Endothelial cell (in vitro differentiated cells): Measurements from ENCODE around the gene BATF. TPM values are rescaled to one million over a fixed set of nuclear protein-coding genes. Genes with fewer than 3 reads are reported as not detected.

Source experiments
- DNase-seq: peaks from one replicate; pipeline ENCODE4 v3.0.0; 2021; ENCODE audit warnings: low spot score
- H3K27ac Mint-ChIP-seq: one replicate; pipeline ENCODE4 v1.8.0; 2021; ENCODE audit warnings: mixed read lengths, inconsistent platforms; ENCODE audit not compliant: unreplicated experiment
- H3K27me3 Mint-ChIP-seq: one replicate; pipeline ENCODE4 v1.8.0; 2021; ENCODE audit warnings: mild to moderate bottlenecking, moderate library complexity, mixed read lengths, inconsistent platforms; ENCODE audit not compliant: unreplicated experiment
- H3K36me3 Mint-ChIP-seq: one replicate; pipeline ENCODE4 v1.8.0; 2021; ENCODE audit warnings: mild to moderate bottlenecking, low read depth, mixed read lengths, inconsistent platforms; ENCODE audit not compliant: unreplicated experiment
- H3K4me1 Mint-ChIP-seq: one replicate; pipeline ENCODE4 v1.8.0; 2021; ENCODE audit warnings: mild to moderate bottlenecking, mixed read lengths, inconsistent platforms; ENCODE audit not compliant: unreplicated experiment
- H3K4me3 Mint-ChIP-seq: one replicate; pipeline ENCODE4 v1.8.0; 2021; ENCODE audit warnings: mild to moderate bottlenecking, mixed read lengths, inconsistent platforms; ENCODE audit not compliant: unreplicated experiment
- H3K9me3 Mint-ChIP-seq: one replicate; pipeline ENCODE4 v1.8.0; 2021; ENCODE audit warnings: mixed read lengths, inconsistent platforms; ENCODE audit not compliant: unreplicated experiment
- CTCF ChIP-seq: fragments of 200-600 bp; sonication (generic); IDR thresholded peaks from one replicate; pipeline ENCODE4 v1.5.0; 2021; ENCODE audit warnings: antibody characterized with exemption; ENCODE audit not compliant: unreplicated experiment
- total RNA-seq: library from RNA; stranded (reverse); fragmentation: NEBNext Ultra II Directional; extraction: Animal tissue kit (Norgen Biotek cat#: 25700); gene quantifications from one replicate; pipeline ENCODE4 v1.2.1, GENCODE V29; 2021; ENCODE audit not compliant: unreplicated experiment

The BATF gene
- total RNA-seq, 1 donor from 2014 or later = not detected

- no peak for TF ChIP-seq CTCF
- Mint-ChIP-seq H3K4me1 (peaks cover 23% of the 10 kb centered on the region), H3K4me3 (no peak overlapping the region), H3K27me3 (peaks cover 17% of the 10 kb centered on the region), H3K27ac (no peak overlapping the region), H3K36me3 (peaks cover 16% of the 10 kb centered on the region), H3K9me3 (no peaks in the 10 kb centered on the region)
- DNase-seq = no peak
These were observed 45.9 kb downstream of the BATF start for GRCh38 chr14:75568140-75568539.

- peaks cover 23% of the 10 kb centered on the region for H3K4me1 Mint-ChIP-seq
These were observed 46.5 kb downstream of the BATF start for GRCh38 chr14:75568791-75569190.

GRCh38 chr14:75570797-75571196 lies 48.5 kb downstream of the BATF start:
- Mint-ChIP-seq H3K36me3 (peaks cover 13% of the 10 kb centered on the region), H3K27ac (no peak overlapping the region), H3K27me3 (peaks cover 14% of the 10 kb centered on the region), H3K4me1 (peaks cover 31% of the 10 kb centered on the region), H3K4me3 (no peak overlapping the region), H3K9me3 (peaks cover 4% of the 10 kb centered on the region)
- no peak for TF ChIP-seq CTCF
- DNase-seq = no peak

More at GRCh38 chr14:75568791-75569190, 46.5 kb downstream of the BATF start:
- no peak for TF ChIP-seq CTCF
- Mint-ChIP-seq H3K27ac (no peak overlapping the region), H3K36me3 (peaks cover 16% of the 10 kb centered on the region), H3K27me3 (peaks cover 17% of the 10 kb centered on the region), H3K4me3 (no peak overlapping the region), H3K9me3 (no peaks in the 10 kb centered on the region)
- no peak for DNase-seq

GRCh38 chr14:75572104-75572503 lies 49.8 kb downstream of the BATF start:
- TF ChIP-seq CTCF = no peak
- H3K9me3 Mint-ChIP-seq = peaks cover 4% of the 10 kb centered on the region
- peaks cover 23% of the 10 kb centered on the region for H3K4me1 Mint-ChIP-seq
- H3K4me3 Mint-ChIP-seq = no peak overlapping the region
- H3K36me3 Mint-ChIP-seq = peaks cover 13% of the 10 kb centered on the region
- DNase-seq = no peak
- no peak overlapping the region for H3K27ac Mint-ChIP-seq
- peaks cover 9% of the 10 kb centered on the region for H3K27me3 Mint-ChIP-seq

GRCh38 chr14:75577090-75577489 lies 54.8 kb downstream of the BATF start:
- peaks cover 4% of the 10 kb centered on the region for H3K9me3 Mint-ChIP-seq
- no peak overlapping the region for H3K4me3 Mint-ChIP-seq
- H3K27me3 Mint-ChIP-seq = peaks cover 12% of the 10 kb centered on the region
- no peak for DNase-seq
- no peak for TF ChIP-seq CTCF
- H3K4me1 Mint-ChIP-seq = peaks cover 34% of the 10 kb centered on the region
- no peak overlapping the region for H3K27ac Mint-ChIP-seq
- H3K36me3 Mint-ChIP-seq = peaks cover 12% of the 10 kb centered on the region
